GM19324 (cell line): ENCODE results near the gene MEGF11.

Experiments
- ATAC-seq: cut with Tn5 transposase; IDR thresholded peaks from one replicate; pipeline ENCODE4 v1.9.1; 2021; ENCODE audit warnings: mild to moderate bottlenecking, moderate library complexity; ENCODE audit not compliant: unreplicated experiment, low FRiP score

MEGF11 gene

GRCh38 chr15:65960586-65960985 lies 293.0 kb downstream of the MEGF11 start:
- no peak for ATAC-seq

- ATAC-seq = no peak
These were observed 294.7 kb downstream of the MEGF11 start for GRCh38 chr15:65958835-65959234.

GRCh38 chr15:65957451-65957850 lies 296.1 kb downstream of the MEGF11 start:
- ATAC-seq = no peak

GRCh38 chr15:65956899-65957298 lies 296.7 kb downstream of the MEGF11 start:
- ATAC-seq = no peak

GRCh38 chr15:65956307-65956706 lies 297.2 kb downstream of the MEGF11 start:
- no peak for ATAC-seq

DNA sequence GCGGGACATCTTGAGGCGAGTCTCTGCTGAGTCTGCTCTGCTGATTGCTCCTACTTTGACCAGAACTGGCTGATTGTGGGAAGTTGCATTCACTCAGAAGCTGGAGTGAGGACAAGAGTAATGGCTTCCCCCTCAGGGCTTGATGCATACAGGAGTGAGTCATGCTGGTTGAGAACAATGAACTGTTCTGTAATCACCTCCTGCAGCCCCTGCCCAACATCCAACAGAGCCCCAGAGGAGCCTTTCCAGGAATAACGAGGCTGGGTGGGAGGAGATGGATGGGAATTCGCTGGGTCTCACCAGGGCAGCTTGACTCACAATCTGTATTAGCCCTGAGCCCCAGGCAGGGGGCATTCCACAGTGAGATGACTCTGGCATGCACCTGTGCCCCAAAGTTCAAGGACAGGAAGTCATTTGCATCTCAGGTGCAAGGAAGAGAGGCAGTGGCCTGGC lies 299.2 kb downstream of the MEGF11 start:
- no peak for ATAC-seq

GRCh38 chr15:65953622-65954021 lies 299.9 kb downstream of the MEGF11 start:
- ATAC-seq = no peak

DNA sequence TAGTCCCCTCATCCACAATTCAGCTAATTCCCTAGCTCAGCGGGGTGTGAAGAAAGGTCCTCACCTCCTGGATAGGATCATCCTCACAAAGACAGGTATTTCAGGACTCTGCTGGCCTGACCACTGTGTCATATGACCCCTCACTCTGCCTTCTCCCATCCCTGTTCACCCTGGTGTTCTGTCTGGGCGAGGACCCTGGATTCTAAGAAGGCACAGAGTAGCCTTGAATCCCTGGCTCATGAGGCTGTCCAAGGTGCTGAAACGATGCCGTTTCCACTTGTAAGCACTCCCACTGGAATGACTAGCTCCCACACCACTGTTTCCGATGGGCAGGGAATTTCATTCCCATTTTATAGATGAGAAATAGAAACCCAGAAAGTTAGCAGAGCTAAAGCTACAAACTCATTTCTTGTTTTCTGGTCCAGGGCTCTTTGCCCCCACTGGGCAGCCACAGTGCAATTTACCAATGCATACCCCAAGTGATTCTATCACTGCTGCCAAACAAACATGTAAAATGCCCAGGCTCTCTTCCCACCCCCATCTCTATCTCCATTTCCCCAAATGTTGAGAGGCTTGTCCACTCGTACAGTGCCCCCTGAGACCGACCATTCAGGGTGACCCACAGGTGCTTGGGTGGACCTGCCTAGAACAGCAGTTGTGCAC lies 301.0 kb downstream of the MEGF11 start:
- ATAC-seq = no peak

- ATAC-seq = no peak
These were observed 302.5 kb downstream of the MEGF11 start for GRCh38 chr15:65951007-65951406.

GRCh38 chr15:65949491-65949890 lies 304.1 kb downstream of the MEGF11 start:
- no peak for ATAC-seq

GRCh38 chr15:65949011-65949410 lies 304.5 kb downstream of the MEGF11 start:
- no peak for ATAC-seq

GRCh38 chr15:65948383-65948782 lies 305.2 kb downstream of the MEGF11 start:
- no peak for ATAC-seq

GRCh38 chr15:65947041-65947440 lies 306.5 kb downstream of the MEGF11 start:
- ATAC-seq = no peak

GRCh38 chr15:65945616-65946015 lies 307.9 kb downstream of the MEGF11 start:
- no peak for ATAC-seq

DNA sequence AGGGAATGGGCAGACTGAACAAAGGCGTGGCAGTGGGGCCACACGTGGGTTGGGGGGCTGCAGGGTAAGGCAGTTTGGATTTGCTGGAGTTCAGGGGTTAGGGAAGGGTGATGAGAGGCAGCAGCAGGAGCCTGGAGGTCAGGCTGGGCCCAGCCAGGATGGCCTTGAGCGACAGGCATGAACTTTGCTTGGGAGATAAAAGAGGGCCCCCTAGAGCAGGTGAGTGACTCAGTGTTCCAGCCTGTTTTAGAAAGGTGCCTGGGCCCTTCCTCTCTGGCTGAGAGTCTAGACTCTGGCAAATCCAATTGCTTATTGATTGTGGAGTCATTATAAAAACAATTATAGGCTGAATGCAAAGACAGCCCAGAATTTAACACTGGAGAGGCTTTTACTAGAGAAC lies 309.1 kb downstream of the MEGF11 start:
- ATAC-seq = no peak

DNA sequence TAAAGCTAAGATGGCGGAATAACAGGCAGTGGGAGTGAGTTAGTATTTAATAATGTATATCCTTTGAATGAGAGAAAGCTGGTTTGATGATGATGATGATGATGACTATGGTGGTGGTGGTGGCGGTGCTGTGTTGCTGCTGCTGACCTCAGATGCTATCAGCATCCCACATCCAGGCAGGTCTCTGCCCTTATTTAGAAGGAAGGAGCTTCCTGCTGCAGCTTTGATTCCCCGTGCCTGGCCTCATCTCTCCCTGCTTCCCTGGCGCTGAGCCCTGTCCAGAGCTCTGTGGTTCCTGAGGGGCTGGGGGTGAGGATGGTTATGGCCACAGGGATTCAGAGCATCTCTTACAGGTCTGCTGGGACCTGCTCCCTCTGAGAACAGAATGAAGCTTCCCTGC lies 311.1 kb downstream of the MEGF11 start:
- ATAC-seq = no peak

- ATAC-seq = no peak
These were observed 313.0 kb downstream of the MEGF11 start for GRCh38 chr15:65940618-65940909.

GRCh38 chr15:65939901-65940617 lies 313.5 kb downstream of the MEGF11 start:
- no peak for ATAC-seq

- no peak for ATAC-seq
These were observed 314.9 kb downstream of the MEGF11 start for GRCh38 chr15:65938604-65939003.

- no peak for ATAC-seq
These were observed 316.1 kb downstream of the MEGF11 start for GRCh38 chr15:65937476-65937875.

- ATAC-seq = no peak
These were observed 316.5 kb downstream of the MEGF11 start for GRCh38 chr15:65937054-65937453.

GRCh38 chr15:65936282-65936681 lies 317.3 kb downstream of the MEGF11 start:
- ATAC-seq = no peak
